WTC11 (cell line): ENCODE data around the gene SNAP47.
A peak's percentile ranks its signal among the peaks of the same experiment; 100 is the strongest.

Source experiments
- ELF4 ChIP-seq: sonication (generic); formaldehyde crosslinking; IDR thresholded peaks from 2 replicates; pipeline ENCODE4 v1.8.1; 2022; ENCODE audit warnings: low read depth, mild to moderate bottlenecking, moderate library complexity, missing genetic modification reagents
- FOXK1 ChIP-seq: sonication (generic); formaldehyde crosslinking; IDR thresholded peaks from 2 replicates; pipeline ENCODE4 v1.8.0; 2022; ENCODE audit warnings: mild to moderate bottlenecking, moderate library complexity, missing genetic modification reagents
- PREB ChIP-seq: sonication (generic); formaldehyde crosslinking; IDR thresholded peaks from 2 replicates; pipeline ENCODE4 v1.8.1; 2022; ENCODE audit warnings: mild to moderate bottlenecking, missing genetic modification reagents, moderate library complexity, borderline replicate concordance
- TCF7 ChIP-seq: sonication (generic); formaldehyde crosslinking; IDR thresholded peaks from 2 replicates; pipeline ENCODE4 v1.8.0; 2022; ENCODE audit warnings: mild to moderate bottlenecking, low read depth, missing genetic modification reagents, moderate library complexity
- ZNF121 ChIP-seq: sonication (generic); formaldehyde crosslinking; IDR thresholded peaks from 2 replicates; pipeline ENCODE4 v1.8.0; 2023; ENCODE audit warnings: missing genetic modification reagents
- TF ChIP-seq, protein P1 (sequence below): fragments of 200-600 bp; IDR thresholded peaks from 2 replicates; pipeline ENCODE4 v1.8.0; 2022; ENCODE audit warnings: antibody characterized with exemption

GRCh38 chr1:227762231-227762911, 27.1 kb downstream of the SNAP47 start:
- no peak for TF ChIP-seq TCF7 (CRISPR knock-in tag)
- no peak for TF ChIP-seq FOXK1
- TF ChIP-seq, protein P1, sequence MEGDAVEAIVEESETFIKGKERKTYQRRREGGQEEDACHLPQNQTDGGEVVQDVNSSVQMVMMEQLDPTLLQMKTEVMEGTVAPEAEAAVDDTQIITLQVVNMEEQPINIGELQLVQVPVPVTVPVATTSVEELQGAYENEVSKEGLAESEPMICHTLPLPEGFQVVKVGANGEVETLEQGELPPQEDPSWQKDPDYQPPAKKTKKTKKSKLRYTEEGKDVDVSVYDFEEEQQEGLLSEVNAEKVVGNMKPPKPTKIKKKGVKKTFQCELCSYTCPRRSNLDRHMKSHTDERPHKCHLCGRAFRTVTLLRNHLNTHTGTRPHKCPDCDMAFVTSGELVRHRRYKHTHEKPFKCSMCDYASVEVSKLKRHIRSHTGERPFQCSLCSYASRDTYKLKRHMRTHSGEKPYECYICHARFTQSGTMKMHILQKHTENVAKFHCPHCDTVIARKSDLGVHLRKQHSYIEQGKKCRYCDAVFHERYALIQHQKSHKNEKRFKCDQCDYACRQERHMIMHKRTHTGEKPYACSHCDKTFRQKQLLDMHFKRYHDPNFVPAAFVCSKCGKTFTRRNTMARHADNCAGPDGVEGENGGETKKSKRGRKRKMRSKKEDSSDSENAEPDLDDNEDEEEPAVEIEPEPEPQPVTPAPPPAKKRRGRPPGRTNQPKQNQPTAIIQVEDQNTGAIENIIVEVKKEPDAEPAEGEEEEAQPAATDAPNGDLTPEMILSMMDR: peak; percentile 75
- no peak for TF ChIP-seq ELF4
- no peak for TF ChIP-seq ZNF121
- no peak for TF ChIP-seq PREB
